ENCODE measurements around the gene TLR6. TPM values are rescaled to one million over a fixed set of nuclear protein-coding genes. Genes with fewer than 3 reads are reported as not detected.
A peak's percentile ranks its signal among the peaks of the same experiment; 100 is the strongest.

TLR6 gene
- total and polyA plus RNA-seq, 10 of the 15 experiments (the other 5 are each of a cell fraction or from before 2014, with no cell fraction given): 1.1 to 49.4 (median 12.5) TPM

GRCh38 chr4:38857354-38858096 is 908 bp upstream of the TLR6 start (continued):
- TF ChIP-seq POU2F2 (IDR thresholded peaks at IDR 0.05; ENCODE audit: borderline replicate concordance, low read depth, low read length): 0 out of 3 replicates have a peak, but pooled peaks have one; percentile 61
- TF ChIP-seq MXI1 (IDR thresholded peaks at IDR 0.05; ENCODE audit: low read depth, low read length): 0 out of 2 replicates have a peak, but pooled peaks have one; percentile 38
- TF ChIP-seq RELB (IDR thresholded peaks at IDR 0.05; ENCODE audit: low read depth): peak; percentile 83
- no peak for TF ChIP-seq LARP7 (IDR thresholded peaks at IDR 0.05)
- TF ChIP-seq FOXM1 (IDR thresholded peaks at IDR 0.05; ENCODE audit: low read depth, low read length): peak; percentile 87
- peak; percentile 41 for TF ChIP-seq CUX1 (IDR thresholded peaks at IDR 0.05; ENCODE audit: insufficient replicate concordance, low read depth, low read length)
- TF ChIP-seq SMAD5 (IDR thresholded peaks at IDR 0.05; ENCODE audit: low read depth): peak; percentile 69
- peak; percentile 85 for TF ChIP-seq ATF7 (IDR thresholded peaks at IDR 0.05; ENCODE audit: low read depth)
- peak; percentile 87 for TF ChIP-seq MTA2 (IDR thresholded peaks at IDR 0.05; ENCODE audit: low read depth)
- no peak for TF ChIP-seq BRCA1 (IDR thresholded peaks at IDR 0.05; ENCODE audit: low read depth, low read length)
- peak; percentile 83 for TF ChIP-seq PML (IDR thresholded peaks at IDR 0.05; ENCODE audit: low read length)
- TF ChIP-seq FOXK2 (IDR thresholded peaks at IDR 0.05): no peak
- peak; percentile 90 for TF ChIP-seq IKZF1 (conservative IDR thresholded peaks at IDR 0.05)
- peak; percentile 94 to 96 for TF ChIP-seq IKZF2 (IDR thresholded peaks at IDR 0.05)
- peak in 1 of 2 experiments; percentile 18; a peak in 1 of 4 replicates for TF ChIP-seq BHLHE40 (IDR thresholded peaks at IDR 0.05; ENCODE audit: borderline replicate concordance in 1 of 2, low read depth in 2 of 2, low read length in 1 of 2)
- no peak for TF ChIP-seq CHD1 (IDR thresholded peaks at IDR 0.05; ENCODE audit: low read depth, low read length)
- TF ChIP-seq ZNF592 (IDR thresholded peaks at IDR 0.05): 0 out of 2 replicates have a peak, but pooled peaks have one; percentile 48
- TF ChIP-seq ZNF384 (IDR thresholded peaks at IDR 0.05; ENCODE audit: borderline replicate concordance, low read depth, low read length): peak; percentile 65; the same call in 1 of the 2 replicates
- no peak for TF ChIP-seq RFX5 (IDR thresholded peaks at IDR 0.05; ENCODE audit: low read depth, low read length)
- TF ChIP-seq CBFB (IDR thresholded peaks at IDR 0.05; ENCODE audit: low read depth): 0 out of 2 replicates have a peak, but pooled peaks have one; percentile 18
